ENCODE measurements around the gene BTG1.

- TF ChIP-seq CTCF (IDR thresholded peaks at IDR 0.05 in 8 of 11, conservative IDR thresholded peaks at IDR 0.05 in 3 of 11) (no peak), POLR2A (IDR thresholded peaks at IDR 0.05) (no peak)
Measured at GRCh38 chr12:92118826-92119536, 26.7 kb downstream of the BTG1 start.
